ENCODE measurements around the gene PEX11G.
"Not testable (repeated sequence)": the region's sequence is repeated elsewhere in the genome, so short reads cannot be mapped to it uniquely, and the experiment has no call there.

The PEX11G gene

DNA sequence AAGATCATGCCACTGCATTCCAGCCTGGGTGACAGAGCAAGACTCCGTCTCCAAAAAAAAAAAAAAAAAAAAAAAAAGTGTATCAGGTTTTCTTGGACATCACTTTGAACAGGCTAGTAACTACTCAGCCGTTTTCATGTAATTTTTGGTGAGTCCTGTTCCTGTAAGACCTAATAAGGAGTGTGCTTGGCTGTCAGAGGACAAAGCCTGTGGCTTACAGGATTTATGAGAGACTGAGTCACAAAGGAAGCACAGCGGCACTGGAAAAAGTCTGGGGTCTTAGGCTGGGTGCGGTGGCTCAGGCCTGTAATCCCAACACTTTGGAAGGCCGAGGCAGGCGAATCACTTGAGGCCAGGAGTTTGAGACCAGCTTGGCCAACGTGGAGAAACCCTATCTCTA lies 55.4 kb downstream of the PEX11G start:
- DNase-seq (ENCODE audit: low read depth), result not testable (repeated sequence)

- no peak for DNase-seq (ENCODE audit: low read depth)
Observed at GRCh38 chr19:7429638-7430282, 59.1 kb downstream of the PEX11G start.

DNA sequence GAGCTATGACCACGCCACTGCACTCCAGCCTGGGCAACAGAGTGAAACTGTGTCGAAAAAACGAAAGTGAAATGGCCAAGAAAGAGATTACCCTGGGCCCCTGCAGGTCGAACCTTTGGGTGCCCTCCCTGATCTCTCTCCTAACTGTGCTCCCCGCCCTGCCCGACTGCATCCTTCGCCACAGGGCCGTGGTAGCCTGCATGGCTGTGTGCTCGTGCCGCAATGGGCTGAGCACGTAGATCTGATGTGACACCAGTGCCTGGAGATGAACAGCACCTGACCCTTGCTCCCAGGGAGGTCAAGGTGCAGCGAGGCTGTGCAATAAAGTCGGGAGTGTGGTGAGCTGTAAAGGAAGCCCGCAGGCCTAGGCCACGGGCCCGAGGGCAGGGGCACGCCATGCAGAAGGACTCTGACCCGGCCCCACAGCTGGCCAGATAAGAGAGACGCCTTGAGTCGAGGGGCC lies 60.2 kb downstream of the PEX11G start:
- no peak for DNase-seq (ENCODE audit: low read depth)

DNA sequence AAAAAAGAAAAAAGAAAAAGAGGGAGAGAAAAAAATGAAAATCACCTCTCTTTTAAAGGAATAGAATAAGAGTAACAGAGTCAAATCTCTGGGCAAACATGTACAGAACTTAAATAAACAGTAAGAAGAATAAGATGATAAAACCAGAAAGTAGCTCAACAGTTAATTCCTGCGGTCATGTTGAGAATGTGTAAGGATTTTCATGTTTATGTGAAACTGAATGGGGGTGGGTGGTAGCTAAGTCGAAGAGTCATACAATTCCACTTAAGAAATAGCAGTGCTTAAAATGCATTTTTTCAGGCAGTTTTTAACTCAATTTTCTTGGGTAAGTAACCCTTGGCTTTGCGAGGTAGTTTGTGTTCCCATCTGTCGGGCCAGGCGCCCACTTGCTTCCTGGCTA lies 60.9 kb downstream of the PEX11G start:
- no peak for DNase-seq (ENCODE audit: low read depth)

DNA sequence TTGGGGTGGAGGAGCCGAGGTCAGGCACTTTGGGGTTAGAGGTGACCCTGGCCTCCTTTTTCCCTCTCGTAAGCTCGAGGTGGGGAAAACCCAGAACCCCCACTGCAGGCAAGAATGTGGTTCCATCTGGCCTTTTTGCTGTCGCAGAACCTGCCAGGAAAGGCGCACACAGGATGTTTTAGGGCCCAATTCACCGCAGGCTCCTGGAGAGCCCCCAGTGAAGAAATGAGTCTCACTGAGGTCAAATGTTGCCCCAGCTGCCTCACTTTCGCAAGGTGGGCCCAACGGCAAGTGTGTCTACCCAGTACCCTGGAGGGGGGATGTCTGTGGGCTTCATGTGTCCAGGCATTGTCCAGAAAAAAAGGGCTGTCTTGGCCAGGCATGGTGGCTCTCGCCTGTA lies 61.8 kb downstream of the PEX11G start:
- DNase-seq (ENCODE audit: low read depth), result no peak
